Thyroid gland (tissue), 4 donors: ENCODE results near the gene CAST. TPM values are rescaled to one million over a fixed set of nuclear protein-coding genes. Genes with fewer than 3 reads are reported as not detected.

Source experiments
- DNase-seq, 2 donors: peaks; one replicate each; pipeline ENCODE4 v3.0.0-alpha.2; 2019
- H3K27ac ChIP-seq, 3 donors: fragments of 200-600 bp; sonication (generic); 1 replicate in 2 of 3; 2 replicates in 1 of 3; pipeline ENCODE4 v1.5.1; 2016 to 2019; ENCODE audit warnings: mild to moderate bottlenecking in 1 of 3, moderate library complexity in 1 of 3
- H3K27me3 ChIP-seq: fragments of 200-600 bp; sonication (generic); one replicate; pipeline ENCODE4 v1.5.1; 2019
- H3K36me3 ChIP-seq, 2 donors: fragments of 200-600 bp; sonication (generic); one replicate each; pipeline ENCODE4 v1.5.1; 2016 to 2019
- H3K4me1 ChIP-seq, 2 donors: fragments of 200-600 bp; sonication (generic); one replicate each; pipeline ENCODE4 v1.5.1; 2017 to 2019
- H3K4me3 ChIP-seq, 3 donors: fragments of 200-600 bp; sonication (generic); replicated peaks in 1 of 3; 1 replicate in 2 of 3; 2 replicates in 1 of 3; pipeline ENCODE4 v1.5.1; 2016; ENCODE audit warnings: mild to moderate bottlenecking in 1 of 3
- H3K9me3 ChIP-seq: fragments of 200-600 bp; sonication (generic); one replicate; pipeline ENCODE4 v1.5.1; 2017
- CTCF ChIP-seq, 6 experiments: fragments of 200-600 bp in 3 of 6; fragments of 450-650 bp in 3 of 6; sonication (generic) in 3 of 6; IDR thresholded peaks; one replicate each; pipeline ENCODE4 v1.5.1; 2016 to 2019; ENCODE audit warnings: antibody characterized with exemption in 6 of 6, mild to moderate bottlenecking in 2 of 6, inconsistent platforms in 1 of 6, moderate library complexity in 1 of 6
- POLR2A ChIP-seq, 2 donors: fragments of 450-650 bp; IDR thresholded peaks; one replicate each; pipeline ENCODE4 v1.6.1; 2017; ENCODE audit warnings: antibody characterized with exemption in 2 of 2, mild to moderate bottlenecking in 2 of 2, moderate library complexity in 1 of 2
- WGBS, 2 donors: methylation state at CpG; one replicate each; pipeline ENCODE4 v1.1.5; 2017; 5-methylcytosine and 5-hydroxymethylcytosine counted together
- intact Hi-C: fragments of 100-400 bp; cut with DNase I; formaldehyde crosslinking; loops from one replicate; pipeline ENCODE4 v1.15.1; 2023
- total RNA-seq, 4 donors: library from RNA; depleted of rRNA; stranded (reverse); fragments of >200 nt; gene quantifications; one replicate each; pipeline ENCODE4 v1.2.3, GENCODE V29; 2016

CAST gene
- total RNA-seq, 4 donors from 2014 or later = 177 to 278 (median 236) TPM

GRCh38 chr5:96642281-96642640, 19.9 kb upstream of the CAST start:
- no peak for DNase-seq
- H3K27me3 ChIP-seq = no peaks in the 10 kb centered on the region
- no peaks in the 10 kb centered on the region for H3K36me3 ChIP-seq
- 78 to 86% methylated on average over 2 of the region's 2 CpGs for WGBS, 2 donors
- intact Hi-C loops = no loop called here
- H3K4me3 ChIP-seq = no peak overlapping the region
- no peaks in the 10 kb centered on the region for H3K9me3 ChIP-seq
- no peaks in the 10 kb centered on the region for H3K4me1 ChIP-seq
- no peak overlapping the region for H3K27ac ChIP-seq
- TF ChIP-seq CTCF (IDR thresholded peaks at IDR 0.05) = no peak
- no peak for TF ChIP-seq POLR2A (IDR thresholded peaks at IDR 0.05)

- no peaks in the 10 kb centered on the region for H3K27me3 ChIP-seq
- DNase-seq = no peak
- TF ChIP-seq CTCF (IDR thresholded peaks at IDR 0.05) (no peak), POLR2A (IDR thresholded peaks at IDR 0.05) (no peak)
- no peak overlapping the region for H3K4me3 ChIP-seq
- no peak overlapping the region for H3K27ac ChIP-seq
- H3K9me3 ChIP-seq = no peaks in the 10 kb centered on the region
- no peaks in the 10 kb centered on the region for H3K36me3 ChIP-seq
- intact Hi-C loops = no loop called here
- WGBS, 2 donors = 76 to 81% methylated on average over 7 of the region's 7 CpGs
- peaks cover 0 to under 1% of the 10 kb centered on the region in 2 donors for H3K4me1 ChIP-seq
Observed at GRCh38 chr5:96645091-96645490, 17.1 kb upstream of the CAST start.

GRCh38 chr5:96648023-96648422, 14.2 kb upstream of the CAST start:
- TF ChIP-seq POLR2A (IDR thresholded peaks at IDR 0.05) (no peak), CTCF (IDR thresholded peaks at IDR 0.05) (no peak)
- intact Hi-C loops = no loop called here
- no peak overlapping the region for H3K27ac ChIP-seq
- H3K9me3 ChIP-seq = no peaks in the 10 kb centered on the region
- H3K4me1 ChIP-seq = peaks cover 0 to 5% of the 10 kb centered on the region in 2 donors
- no peak overlapping the region for H3K4me3 ChIP-seq
- no peak for DNase-seq
- H3K27me3 ChIP-seq = no peaks in the 10 kb centered on the region
- no peaks in the 10 kb centered on the region for H3K36me3 ChIP-seq

GRCh38 chr5:96648593-96648992, 13.6 kb upstream of the CAST start:
- TF ChIP-seq CTCF (IDR thresholded peaks at IDR 0.05) = no peak
- no peak for TF ChIP-seq POLR2A (IDR thresholded peaks at IDR 0.05)

GRCh38 chr5:96649251-96649662, 12.9 kb upstream of the CAST start:
- H3K27ac ChIP-seq = no peak overlapping the region
- H3K27me3 ChIP-seq = no peaks in the 10 kb centered on the region
- DNase-seq = no peak
- no peaks in the 10 kb centered on the region for H3K9me3 ChIP-seq
- H3K4me3 ChIP-seq = no peak overlapping the region
- intact Hi-C loops = no loop called here
- peaks cover 0 to 5% of the 10 kb centered on the region in 2 donors for H3K4me1 ChIP-seq
- no peak for TF ChIP-seq CTCF (IDR thresholded peaks at IDR 0.05)
- no peak for TF ChIP-seq POLR2A (IDR thresholded peaks at IDR 0.05)
- H3K36me3 ChIP-seq = no peaks in the 10 kb centered on the region
- WGBS, 2 donors = 87 to 90% methylated on average over 3 of the region's 3 CpGs

More at GRCh38 chr5:96648593-96648992, 13.6 kb upstream of the CAST start:
- Histone ChIP-seq H3K4me3 (no peak overlapping the region), H3K27ac (no peak overlapping the region), H3K27me3 (no peaks in the 10 kb centered on the region), H3K36me3 (no peaks in the 10 kb centered on the region), H3K4me1 (peaks cover 0 to 5% of the 10 kb centered on the region in 2 donors), H3K9me3 (no peaks in the 10 kb centered on the region)
- intact Hi-C loops = no loop called here
- DNase-seq = no peak
- WGBS, 2 donors = 72 to 74% methylated on average over 4 of the region's 4 CpGs
